GM18517 (cell line): Measurements from ENCODE around the gene PGAM2.

ENCODE experiments used
- ATAC-seq: cut with Tn5 transposase; IDR thresholded peaks from one replicate; pipeline ENCODE4 v1.9.1; 2021; ENCODE audit warnings: mild to moderate bottlenecking, moderate library complexity; ENCODE audit not compliant: unreplicated experiment

PGAM2 gene

DNA sequence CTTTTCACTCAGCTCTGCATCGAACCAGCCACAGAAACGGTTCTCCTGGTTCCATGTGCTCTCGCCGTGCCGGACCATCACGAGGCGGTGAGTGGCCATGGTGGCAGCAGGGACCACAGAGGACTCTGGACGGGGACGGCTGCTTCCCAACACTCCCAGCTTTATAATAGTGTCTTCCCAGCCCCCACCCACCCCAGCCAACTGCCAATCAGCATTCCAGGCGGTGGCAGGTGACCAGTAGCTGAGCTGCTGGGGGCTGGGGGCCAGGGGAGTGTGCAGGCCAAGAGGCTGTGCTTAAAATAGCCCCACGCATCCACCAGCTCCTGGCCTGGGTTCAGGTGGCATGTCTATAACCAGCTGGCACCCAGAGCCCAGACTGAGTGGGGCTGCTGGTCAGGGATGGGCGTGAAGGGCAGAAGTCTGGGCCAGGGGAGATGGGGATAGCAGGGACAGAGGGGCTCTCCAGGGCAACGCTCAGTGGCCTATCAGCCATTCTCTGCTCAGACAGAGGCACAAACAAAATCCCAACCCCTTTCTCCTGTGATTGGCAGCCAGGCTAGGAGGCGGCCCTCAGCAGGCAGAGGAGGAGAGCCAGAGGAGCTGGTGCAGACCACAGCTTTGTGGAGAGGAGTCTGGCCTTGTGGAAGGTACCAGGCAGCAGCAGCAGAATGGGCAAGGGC lies at the start of gene PGAM2:
PGAM2 (minus strand) TSS at position 137 of the 680 bp plus-strand sequence; CDS start at position 99, 38 bp downstream.
- no peak for ATAC-seq

DNA sequence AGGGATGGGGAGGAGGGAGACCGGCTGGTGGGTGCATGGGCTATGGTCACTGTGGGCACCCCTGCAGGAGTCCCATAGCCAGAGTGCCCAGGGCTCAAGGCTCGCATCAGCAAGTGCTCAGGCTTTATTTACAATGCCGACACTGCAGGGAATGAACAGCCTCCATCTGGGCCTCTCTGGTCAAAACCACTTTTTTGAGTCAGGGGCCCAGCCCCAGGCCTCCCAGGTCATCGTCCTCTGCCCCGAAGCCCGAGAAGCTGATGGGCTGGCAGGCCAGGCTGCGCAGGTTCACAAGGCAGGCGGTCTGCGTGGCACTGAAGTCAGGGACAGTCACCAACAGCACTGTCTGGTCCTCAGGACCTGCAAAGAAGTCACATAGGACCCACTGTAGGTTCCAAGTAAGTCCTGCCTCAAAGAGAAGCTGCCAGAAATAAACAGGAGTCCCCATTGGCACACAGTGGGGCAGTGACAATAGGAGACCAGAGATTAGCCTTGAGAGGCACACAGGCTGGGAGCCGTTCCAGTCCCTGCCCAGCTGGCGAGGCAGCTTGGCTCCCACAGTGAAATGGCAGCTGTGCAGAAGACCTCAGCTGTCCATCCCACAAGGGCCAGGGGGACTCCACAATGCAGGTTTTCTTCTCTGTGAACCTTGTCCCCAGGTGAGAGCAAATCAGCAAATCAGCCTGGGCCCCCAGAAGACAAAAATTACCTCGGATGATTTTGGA lies 49.4 kb upstream of the PGAM2 start:
- no peak for ATAC-seq

DNA sequence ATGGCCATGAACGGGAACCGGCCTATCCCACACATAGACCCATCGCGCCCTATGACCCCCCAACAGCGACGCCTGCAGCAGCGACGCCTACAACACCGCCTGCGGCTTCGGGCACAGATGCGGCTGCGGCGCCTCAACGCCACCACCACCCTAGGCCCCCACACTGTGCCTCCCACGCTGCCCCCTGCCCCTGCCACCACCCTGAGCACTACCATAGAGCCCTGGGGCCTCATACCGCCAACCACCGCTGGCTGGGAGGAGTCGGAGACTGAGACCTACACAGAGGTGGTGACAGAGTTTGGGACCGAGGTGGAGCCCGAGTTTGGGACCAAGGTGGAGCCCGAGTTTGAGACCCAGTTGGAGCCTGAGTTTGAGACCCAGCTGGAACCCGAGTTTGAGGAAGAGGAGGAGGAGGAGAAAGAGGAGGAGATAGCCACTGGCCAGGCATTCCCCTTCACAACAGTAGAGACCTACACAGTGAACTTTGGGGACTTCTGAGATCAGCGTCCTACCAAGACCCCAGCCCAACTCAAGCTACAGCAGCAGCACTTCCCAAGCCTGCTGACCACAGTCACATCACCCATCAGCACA lies 48.5 kb upstream of the PGAM2 start:
- ATAC-seq, result no peak

DNA sequence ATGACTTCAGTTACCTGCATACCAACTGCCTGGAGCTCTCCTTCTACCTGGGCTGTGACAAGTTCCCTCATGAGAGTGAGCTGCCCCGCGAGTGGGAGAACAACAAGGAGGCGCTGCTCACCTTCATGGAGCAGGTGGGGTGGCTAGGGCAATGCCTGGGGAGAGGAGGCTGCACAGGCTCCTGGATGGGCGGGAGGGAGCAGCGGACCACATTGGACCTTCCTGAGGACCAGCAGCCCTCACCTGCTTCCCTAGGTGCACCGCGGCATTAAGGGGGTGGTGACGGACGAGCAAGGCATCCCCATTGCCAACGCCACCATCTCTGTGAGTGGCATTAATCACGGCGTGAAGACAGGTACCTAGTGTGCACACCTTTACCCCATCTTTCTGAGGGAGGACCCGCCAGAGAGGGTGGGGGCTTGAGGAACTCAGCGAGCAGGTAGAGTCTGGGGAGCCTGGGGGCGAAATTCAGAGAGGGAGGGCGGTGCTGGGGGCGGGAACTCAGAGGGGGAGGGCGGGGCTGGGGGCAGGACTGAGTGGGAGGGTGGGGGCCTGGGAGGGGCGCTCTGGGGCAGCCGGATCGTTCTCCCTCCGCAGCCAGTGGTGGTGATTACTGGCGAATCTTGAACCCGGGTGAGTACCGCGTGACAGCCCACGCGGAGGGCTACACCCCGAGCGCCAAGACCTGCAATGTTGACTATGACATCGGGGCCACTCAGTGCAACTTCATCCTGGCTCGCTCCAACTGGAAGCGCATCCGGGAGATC lies 47.8 kb upstream of the PGAM2 start:
- no peak for ATAC-seq

DNA sequence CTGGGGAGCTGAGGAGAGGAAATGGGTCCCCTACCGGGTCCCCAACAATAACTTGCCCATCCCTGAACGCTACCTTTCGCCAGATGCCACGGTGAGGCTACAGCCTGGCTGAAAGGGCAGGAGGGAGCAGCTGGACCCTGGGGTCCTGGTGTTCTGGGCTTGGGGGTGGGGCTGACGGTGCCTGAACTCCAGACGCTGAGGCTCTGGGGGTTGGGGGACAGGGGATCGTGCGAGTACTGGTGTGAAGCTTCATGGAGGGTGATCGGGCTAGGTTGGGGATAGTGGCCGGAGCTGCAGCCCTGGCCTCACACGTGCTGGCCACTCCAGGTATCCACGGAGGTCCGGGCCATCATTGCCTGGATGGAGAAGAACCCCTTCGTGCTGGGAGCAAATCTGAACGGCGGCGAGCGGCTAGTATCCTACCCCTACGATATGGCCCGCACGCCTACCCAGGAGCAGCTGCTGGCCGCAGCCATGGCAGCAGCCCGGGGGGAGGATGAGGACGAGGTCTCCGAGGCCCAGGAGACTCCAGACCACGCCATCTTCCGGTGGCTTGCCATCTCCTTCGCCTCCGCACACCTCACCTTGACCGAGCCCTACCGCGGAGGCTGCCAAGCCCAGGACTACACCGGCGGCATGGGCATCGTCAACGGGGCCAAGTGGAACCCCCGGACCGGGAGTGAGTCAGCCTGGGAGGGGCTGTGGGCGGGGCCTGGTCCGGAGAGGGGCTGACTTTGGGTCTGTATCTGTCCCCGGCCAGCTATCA lies 47.0 kb upstream of the PGAM2 start:
- no peak for ATAC-seq

DNA sequence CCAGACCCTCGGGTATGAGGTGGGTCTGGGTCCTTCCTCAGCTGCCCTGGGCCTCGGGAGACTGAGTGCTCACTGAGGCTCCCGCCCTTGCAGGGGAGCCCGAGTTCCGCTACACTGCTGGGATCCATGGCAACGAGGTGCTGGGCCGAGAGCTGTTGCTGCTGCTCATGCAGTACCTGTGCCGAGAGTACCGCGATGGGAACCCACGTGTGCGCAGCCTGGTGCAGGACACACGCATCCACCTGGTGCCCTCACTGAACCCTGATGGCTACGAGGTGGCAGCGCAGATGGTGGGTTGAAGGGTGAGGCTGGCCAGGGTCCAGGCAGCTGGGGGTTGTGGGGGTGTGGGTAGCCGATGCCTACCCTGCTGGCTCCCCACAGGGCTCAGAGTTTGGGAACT lies 46.4 kb upstream of the PGAM2 start:
- no peak for ATAC-seq

DNA sequence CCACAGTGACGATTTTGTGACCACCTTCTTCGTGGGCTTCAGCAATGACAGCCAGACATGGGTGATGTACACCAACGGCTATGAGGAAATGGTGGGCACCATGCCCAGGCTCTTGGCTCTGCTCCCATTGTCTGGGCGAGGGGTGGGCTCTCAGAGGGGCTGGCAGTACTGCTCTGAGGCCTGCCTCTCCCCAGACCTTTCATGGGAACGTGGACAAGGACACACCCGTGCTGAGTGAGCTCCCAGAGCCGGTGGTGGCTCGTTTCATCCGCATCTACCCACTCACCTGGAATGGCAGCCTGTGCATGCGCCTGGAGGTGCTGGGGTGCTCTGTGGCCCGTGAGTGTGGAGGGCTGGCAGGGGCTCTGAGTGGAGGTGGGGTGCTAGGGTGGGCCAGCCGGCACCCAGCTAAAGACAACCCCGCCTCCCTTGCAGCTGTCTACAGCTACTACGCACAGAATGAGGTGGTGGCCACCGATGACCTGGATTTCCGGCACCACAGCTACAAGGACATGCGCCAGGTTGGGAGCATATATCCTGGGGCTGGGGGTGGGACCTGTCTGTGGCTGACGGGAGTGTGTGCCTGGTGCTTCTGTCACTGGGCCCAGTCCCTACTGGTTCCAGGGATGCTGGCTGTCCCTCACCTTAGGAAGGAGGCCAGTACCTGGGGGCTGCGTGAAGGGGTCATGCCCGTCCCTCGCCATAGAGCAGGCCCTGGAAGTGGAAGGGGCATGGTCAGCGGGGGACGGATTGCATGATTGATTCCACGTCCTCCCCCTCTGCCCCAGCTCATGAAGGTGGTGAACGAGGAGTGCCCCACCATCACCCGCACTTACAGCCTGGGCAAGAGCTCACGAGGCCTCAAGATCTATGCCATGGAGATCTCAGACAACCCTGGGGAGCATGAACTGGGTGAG lies 45.6 kb upstream of the PGAM2 start:
- no peak for ATAC-seq

DNA sequence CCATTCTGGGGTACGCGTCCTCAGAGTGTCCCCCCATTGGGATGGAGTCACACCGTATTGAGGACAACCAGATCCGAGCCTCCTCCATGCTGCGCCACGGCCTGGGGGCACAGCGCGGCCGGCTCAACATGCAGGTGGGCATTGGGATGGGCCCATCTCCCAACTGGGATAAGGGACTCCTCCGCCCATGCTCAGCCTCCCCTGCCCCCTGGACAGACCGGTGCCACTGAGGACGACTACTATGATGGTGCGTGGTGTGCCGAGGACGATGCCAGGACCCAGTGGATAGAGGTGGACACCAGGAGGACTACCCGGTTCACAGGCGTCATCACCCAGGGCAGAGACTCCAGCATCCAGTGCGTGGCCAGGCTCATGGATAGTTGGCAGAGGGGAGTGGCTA lies 44.6 kb upstream of the PGAM2 start:
- ATAC-seq, result no peak

DNA sequence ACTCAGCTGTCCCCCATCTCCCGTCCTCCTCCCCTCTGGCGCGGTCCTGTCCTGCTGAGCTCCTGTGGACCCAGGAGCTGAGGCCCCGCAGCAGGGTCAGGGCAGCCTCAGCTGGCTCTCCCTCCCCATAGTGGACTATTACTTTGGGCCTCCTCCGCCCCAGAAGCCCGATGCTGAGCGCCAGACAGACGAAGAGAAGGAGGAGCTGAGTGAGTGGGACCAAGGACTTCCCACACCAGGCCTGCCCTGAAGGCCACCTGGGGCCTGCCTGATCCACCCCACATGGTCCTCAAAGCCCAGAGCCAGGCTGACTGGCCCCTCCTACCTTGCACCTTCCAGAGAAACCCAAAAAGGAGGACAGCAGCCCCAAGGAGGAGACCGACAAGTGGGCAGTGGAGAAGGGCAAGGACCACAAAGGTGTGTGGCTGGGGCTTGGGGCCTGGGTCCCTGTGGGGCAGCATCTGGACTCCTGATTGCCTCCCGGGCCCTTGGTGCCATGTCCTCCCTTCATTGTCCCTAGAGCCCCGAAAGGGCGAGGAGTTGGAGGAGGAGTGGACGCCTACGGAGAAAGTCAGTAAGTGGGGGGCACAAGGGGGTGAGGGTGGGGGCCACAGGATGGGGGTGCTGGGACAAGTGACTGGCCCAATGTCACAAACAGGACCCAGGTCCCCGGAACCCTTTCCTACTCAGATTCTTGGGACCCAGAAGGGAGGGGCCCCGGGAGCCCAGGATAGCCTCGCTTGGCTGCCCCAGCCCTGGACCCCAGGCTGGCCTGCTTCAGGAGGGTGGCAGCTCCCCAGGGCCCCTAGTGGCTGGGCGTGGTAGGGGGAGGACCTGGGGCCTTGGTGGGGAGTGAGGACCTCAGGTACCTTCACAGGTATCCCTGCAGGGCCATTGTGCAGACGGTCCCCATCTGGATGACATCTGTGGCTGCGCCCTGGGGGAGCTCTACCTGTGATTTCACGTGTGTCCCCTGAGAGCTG lies 43.7 kb upstream of the PGAM2 start:
- ATAC-seq, result no peak

DNA sequence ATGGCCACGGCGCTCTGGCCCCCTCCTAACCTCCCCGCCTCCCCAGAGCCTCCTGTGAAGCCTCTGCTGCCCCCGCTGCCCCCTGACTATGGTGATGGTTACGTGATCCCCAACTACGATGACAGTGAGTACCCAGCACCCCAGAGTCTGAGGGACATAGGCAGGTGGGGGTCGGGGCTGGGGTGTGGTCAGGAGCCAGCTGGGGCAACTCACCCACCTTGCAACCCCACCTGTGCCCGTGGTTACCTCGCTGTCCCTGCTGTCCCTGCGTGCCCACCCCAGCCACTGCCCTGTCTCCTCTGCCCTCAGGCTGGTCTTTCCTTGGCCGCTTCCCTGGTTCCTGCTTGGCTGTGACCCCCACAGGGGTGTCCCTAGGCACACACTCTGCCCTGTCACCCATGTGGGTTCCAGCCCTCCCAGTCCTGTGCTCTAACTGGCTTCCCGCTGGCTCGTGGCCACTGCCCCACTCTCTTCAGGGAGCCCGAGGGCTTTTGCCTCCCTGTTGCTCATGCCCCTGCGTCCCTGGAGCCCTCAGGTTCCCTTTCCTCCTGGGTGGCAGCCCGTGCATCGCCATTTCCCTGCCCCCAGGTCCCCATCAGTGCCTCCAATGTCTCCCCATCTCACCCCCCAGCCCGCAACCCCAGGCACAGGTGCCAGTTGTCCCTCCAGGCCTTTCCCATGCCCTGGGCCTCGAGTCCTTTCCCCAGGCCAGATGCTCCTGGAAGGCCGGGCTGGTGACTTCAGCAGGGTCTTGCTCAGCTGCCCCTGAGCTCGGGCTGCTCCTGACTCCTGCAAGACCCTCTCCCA lies 42.8 kb upstream of the PGAM2 start:
- no peak for ATAC-seq

DNA sequence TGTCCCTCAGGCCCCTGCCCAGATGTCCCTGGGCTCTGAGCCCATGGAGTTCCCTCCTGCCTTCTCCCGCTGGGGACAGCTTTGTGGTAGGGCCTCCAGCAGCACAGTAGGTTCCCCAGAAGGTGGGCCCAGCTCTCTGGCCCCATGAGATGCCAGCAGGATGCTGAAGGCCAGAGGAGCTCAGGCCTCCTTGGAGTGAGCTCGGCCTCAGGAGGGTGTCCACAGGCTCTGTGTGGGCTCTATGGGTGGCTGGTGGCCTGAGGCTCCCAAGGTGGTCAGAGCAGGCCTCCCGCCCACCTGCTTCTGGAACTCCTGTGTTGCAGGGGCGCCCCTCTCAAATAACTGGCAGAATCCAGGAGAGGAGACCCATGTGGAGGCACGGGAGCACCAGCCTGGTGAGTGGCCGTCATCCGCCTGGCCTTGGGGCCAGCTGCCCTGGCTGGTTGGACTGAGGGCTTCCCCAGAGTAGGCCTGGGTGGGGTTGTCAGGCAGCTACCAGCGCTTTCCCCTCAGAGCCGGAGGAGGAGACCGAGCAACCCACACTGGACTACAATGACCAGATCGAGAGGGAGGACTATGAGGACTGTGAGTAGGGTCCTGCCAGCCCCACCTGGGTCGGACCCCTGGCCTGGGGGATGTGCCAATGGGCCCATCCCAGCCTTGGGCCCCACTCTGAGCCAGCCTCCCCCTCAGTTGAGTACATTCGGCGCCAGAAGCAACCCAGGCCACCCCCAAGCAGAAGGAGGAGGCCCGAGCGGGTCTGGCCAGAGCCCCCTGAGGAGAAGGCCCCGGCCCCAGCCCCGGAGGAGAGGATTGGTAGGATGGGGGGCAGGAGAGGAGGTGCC lies 42.0 kb upstream of the PGAM2 start:
- ATAC-seq, result no peak

DNA sequence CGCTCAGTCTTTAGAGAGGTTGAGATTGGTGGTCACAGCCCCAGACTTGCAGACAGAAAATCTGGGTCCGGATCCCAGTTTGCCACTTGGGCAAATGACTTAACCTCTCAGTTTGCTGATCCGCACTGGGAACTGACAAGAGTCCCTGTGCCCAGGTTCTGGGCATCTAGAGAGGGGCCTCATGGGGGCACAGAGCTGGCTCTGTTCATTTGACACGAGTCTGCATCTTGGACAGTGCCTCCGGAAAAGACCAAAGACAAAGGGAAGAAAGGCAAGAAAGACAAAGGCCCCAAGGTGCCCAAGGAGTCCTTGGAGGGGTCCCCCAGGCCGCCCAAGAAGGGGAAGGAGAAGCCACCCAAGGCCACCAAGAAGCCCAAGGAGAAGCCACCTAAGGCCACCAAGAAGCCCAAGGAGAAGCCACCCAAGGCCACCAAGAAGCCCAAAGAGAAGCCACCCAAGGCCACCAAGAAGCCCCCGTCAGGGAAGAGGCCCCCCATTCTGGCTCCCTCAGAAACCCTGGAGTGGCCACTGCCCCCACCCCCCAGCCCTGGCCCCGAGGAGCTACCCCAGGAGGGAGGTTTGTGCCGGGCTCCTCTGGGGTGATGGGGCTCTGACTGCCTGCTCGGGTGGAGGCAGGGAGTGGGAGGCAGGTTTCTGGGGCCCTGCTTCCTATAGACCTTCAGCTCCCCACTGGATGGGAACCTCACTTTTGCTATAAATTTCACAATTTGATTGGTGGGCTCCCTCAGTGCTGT lies 41.1 kb upstream of the PGAM2 start:
- ATAC-seq, result no peak

DNA sequence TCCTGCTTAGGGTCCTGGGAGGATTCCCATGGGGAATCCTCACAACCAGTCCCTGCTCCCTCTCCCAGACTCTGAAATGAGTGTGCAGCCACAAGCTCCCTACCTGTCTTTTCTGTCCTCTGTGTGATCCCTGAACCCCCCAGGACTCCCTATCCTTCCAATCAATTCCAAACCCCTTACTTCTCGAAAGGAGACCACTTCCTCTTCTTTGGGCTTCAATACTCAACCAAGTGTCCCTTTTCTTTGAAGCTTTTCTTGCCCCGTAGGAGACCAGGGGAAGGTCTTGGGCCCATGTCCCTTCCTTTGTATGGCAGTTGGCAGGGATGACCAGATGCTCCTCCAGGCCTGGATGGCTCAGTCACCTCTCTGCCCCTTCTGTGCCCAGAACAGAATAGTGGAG lies 40.5 kb upstream of the PGAM2 start:
- no peak for ATAC-seq

DNA sequence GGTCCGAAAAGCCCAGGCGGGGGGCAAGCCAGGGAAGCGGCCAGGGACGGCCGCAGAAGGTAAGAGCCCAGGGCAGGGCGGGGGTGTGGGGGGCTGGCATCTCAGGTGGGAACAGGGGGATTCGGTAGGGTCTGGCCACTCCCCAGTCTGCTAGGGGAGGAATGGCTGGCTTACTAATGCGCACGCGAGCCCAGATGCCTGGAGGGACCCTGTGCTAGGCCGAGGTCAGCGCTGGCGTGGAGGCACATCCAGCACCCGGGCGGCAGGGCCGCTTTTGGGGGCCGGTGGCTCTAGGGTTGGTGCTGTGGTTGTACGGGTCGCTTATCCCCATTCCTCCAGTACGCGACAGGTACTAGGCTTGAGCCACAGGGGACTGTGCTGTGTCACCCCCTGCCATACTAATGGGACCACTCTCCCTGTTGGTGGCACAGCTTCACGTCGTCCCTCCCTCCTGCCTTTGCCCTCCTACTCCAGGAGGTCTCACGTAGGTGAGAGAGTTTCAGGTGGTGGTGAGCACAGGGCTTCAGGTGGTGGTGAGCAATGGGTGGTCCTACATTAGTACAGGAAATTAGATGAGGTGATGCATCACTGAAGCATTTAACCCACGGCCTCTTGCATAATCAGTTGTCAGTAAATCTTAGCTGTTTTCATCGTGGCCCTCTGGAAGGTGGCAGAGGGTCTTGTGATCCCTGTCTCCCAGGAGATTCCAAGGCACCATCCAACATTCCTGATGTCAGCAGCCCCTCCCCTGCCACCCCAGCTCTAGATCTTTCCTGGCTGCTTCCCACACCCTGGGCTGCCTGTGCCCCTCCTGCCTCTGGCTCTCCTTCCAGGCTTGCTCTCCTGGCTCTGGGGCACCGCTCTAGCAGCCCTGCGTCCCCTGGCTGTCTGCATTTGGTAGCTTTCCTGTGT lies 39.7 kb upstream of the PGAM2 start:
- ATAC-seq, result no peak
